Measurements from ENCODE around the gene PRKCZ.

DNA sequence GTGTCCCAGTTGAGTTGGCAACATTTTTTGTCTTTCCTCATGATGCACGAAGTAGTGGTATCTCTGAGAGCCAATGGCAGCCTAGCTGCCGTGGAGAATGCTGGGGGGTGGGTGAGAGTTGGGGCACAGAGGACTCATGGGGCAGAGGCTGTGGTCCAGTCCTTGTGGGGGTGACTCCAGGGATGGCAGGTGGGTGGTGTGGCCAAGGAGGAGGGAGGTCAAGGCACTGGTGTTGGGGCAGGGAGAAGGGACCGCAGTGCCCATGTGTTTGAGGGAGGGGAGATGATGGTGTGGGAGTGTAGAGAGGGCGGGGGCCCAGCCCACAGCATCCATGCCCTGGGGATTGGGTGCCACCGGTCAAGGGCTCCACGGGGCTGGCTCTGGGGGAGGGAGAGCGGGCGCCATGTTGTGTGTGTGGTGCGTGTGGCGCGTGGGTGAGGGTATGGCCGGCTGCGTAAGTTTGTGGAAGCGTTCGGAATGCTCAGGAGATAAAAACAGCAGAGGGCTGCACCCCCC lies 63.5 kb downstream of the PRKCZ start:
- TF ChIP-seq EZH2phosphoT487 (IDR thresholded peaks at IDR 0.05; ENCODE audit: unreplicated experiment) (no peak), JUNB (IDR thresholded peaks at IDR 0.05; ENCODE audit: unreplicated experiment) (no peak), EZH2 (IDR thresholded peaks at IDR 0.05; ENCODE audit: low read depth, unreplicated experiment) (no peak)
- TF ChIP-seq, protein P1, sequence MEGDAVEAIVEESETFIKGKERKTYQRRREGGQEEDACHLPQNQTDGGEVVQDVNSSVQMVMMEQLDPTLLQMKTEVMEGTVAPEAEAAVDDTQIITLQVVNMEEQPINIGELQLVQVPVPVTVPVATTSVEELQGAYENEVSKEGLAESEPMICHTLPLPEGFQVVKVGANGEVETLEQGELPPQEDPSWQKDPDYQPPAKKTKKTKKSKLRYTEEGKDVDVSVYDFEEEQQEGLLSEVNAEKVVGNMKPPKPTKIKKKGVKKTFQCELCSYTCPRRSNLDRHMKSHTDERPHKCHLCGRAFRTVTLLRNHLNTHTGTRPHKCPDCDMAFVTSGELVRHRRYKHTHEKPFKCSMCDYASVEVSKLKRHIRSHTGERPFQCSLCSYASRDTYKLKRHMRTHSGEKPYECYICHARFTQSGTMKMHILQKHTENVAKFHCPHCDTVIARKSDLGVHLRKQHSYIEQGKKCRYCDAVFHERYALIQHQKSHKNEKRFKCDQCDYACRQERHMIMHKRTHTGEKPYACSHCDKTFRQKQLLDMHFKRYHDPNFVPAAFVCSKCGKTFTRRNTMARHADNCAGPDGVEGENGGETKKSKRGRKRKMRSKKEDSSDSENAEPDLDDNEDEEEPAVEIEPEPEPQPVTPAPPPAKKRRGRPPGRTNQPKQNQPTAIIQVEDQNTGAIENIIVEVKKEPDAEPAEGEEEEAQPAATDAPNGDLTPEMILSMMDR (conservative IDR thresholded peaks at IDR 0.05; ENCODE audit: low read depth in 2 of 2): no peak
